Epithelial cell of proximal tubule (primary cell): ENCODE results near the gene ZC3H18. TPM values are rescaled to one million over a fixed set of nuclear protein-coding genes. Genes with fewer than 3 reads are reported as not detected.

Experiments
- DNase-seq: peaks from one replicate; pipeline ENCODE4 v3.0.0-alpha.2; 2011; ENCODE audit warnings: low read depth
- H3K4me3 ChIP-seq: 2 replicates; pipeline ENCODE4 v1.5.1; 2011; ENCODE audit warnings: low read depth, mild to moderate bottlenecking, low read length
- total RNA-seq: library from RNA; depleted of rRNA; stranded (reverse); fragments of >200 nt; gene quantifications from 2 replicates; pipeline ENCODE4 v1.2.3, GENCODE V29; 2015
- TF ChIP-seq, protein P1 (sequence below): conservative IDR thresholded peaks from 2 replicates; pipeline ENCODE4 v1.5.1; 2012; ENCODE audit warnings: low read depth, mild to moderate bottlenecking, low read length

ZC3H18 gene
- total RNA-seq, 1 donor from 2014 or later: 18.3 TPM

DNA sequence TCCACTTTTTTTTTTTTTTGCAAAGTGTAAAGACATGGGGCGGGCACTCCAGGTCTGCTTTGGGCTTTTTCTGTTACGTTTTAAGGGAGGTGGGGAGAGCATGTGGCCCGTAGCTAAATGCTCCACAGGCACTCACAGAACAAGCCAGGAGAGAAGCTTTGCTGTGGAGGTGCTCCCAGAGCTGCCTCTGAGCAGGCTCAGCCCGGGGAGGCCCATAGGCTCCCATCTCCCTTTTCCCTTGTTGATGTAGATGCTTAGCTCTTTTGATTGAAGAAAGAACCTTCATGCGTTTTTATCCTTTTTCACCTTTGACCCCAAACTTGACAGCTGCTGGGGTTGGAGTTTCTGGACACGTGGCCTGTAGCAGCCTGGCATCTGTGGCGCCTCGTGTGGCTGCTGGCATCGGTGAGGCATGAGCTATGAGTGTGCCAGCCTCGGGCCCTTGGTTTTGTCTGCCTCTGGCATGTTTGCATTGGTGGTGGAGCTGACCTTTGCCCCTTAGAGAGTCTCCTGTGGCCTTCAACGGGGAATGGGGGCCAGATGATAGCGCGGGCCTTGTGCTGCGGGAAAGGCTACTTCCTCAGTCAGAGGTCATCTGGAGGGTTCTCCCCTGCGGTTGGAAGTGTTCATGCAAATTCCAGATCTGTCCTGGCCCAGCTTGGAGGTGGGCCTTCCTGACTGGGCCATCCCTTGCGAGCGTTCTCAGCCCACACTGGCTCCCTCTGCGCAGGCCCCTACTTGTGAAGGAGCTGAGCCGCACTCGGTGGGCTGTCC is 48.2 kb downstream of the ZC3H18 start:
- no peak for DNase-seq
- TF ChIP-seq, protein P1, sequence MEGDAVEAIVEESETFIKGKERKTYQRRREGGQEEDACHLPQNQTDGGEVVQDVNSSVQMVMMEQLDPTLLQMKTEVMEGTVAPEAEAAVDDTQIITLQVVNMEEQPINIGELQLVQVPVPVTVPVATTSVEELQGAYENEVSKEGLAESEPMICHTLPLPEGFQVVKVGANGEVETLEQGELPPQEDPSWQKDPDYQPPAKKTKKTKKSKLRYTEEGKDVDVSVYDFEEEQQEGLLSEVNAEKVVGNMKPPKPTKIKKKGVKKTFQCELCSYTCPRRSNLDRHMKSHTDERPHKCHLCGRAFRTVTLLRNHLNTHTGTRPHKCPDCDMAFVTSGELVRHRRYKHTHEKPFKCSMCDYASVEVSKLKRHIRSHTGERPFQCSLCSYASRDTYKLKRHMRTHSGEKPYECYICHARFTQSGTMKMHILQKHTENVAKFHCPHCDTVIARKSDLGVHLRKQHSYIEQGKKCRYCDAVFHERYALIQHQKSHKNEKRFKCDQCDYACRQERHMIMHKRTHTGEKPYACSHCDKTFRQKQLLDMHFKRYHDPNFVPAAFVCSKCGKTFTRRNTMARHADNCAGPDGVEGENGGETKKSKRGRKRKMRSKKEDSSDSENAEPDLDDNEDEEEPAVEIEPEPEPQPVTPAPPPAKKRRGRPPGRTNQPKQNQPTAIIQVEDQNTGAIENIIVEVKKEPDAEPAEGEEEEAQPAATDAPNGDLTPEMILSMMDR: no peak

DNA sequence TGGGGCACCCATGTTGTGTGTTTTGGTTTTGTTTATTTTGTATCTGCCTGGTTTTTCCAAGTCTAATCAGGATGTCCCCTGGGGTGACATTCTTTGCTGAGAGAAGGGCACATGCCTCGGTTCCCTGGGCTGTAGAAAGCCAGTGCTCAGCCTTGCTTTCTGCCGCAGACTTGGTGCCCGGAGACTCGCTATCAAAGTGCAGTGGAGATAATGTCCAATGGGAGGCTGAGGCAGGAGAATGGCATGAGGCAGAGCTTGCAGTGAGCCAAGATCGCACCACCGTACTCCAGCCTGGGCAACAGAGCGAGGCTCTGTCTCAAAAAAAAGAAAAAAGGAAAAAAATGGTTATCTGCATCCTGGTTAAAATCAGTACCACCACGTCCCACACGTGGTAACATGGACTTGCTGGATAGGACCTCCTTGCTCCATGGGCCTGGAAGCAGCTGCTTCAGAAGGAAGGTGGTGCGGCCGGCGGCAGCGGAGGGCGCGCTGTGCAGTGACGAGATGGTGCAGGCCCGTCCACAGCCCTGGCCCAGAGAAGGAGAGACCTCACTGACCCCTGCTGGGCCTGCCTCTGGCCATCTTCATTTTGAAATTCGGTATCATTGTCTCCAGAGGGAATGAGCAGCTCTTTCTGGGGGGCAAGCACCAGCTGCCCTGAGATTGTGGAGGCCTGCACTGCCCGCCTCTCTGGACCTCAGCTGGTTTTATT is 48.9 kb downstream of the ZC3H18 start:
- no peak for DNase-seq
- no peak overlapping the region for H3K4me3 ChIP-seq
- TF ChIP-seq, protein P1: no peak

More for the DNA sequence above, 48.2 kb downstream of the ZC3H18 start:
- no peak overlapping the region for H3K4me3 ChIP-seq

DNA sequence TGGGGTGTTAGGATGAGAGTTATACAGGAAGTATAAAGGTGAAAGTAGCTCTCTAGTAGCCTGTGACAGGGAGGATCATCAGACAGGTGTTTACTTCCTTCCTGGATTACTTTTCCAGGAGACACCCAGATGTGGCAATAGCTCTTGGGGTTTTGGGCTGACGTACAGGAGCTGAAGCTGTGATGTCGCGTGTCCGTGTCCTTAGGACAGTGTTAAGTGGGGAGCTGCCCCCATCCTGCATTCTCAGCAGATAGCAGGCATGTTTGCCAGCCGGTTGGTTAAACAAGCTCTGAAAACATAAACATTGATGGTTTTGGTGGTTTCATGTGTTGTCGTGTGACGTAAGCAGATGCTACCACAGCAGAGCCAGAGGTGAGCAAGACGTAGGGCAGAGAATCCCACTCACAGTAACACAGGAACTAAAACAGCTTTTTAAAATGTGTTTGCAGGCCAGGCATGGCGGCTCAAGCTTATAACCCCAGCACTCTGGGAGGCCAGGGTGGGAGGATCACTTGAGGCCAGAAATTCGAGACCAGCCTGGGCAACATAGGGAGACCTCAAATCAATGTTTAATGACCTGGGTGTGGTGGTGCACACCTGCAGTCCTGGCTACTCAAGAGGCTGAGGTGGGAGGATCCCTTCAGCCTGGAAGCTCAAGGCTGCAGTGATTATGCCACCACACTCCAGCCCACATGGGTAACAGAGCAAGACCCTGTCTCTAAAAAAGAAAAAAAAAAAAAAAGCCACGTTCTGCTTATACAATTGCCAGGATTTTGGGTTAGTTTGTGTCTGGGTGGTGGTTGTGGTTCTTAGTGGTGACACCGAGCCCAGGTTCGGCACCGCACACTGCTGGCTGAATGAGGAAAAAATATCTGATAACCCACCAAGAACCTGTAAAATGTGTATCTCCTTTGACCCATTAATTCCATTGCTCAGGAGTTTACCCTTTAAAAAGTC is 49.9 kb downstream of the ZC3H18 start:
- no peak for DNase-seq
- TF ChIP-seq, protein P1: no peak
- H3K4me3 ChIP-seq: no peak overlapping the region

DNA sequence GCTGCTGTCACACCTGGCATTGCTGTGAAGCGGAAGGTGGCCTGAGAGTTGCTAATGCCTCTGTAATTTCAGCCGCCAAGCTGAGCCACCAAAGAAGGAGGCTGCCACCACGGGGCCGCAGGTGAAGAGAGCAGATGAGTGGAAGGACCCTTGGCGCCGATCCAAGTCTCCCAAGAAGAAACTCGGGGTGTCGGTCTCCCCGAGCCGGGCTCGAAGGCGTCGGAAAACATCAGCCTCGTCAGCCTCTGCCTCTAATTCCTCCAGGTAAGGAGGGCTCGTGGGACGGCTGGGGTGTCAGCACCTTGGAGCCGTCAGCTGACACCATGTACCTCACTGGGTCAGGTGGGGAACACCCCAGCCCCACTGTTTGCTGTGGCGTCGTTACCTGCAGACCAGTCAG is 51.9 kb downstream of the ZC3H18 start:
- TF ChIP-seq, protein P1: no peak
- no peak for DNase-seq
- H3K4me3 ChIP-seq: no peak overlapping the region

DNA sequence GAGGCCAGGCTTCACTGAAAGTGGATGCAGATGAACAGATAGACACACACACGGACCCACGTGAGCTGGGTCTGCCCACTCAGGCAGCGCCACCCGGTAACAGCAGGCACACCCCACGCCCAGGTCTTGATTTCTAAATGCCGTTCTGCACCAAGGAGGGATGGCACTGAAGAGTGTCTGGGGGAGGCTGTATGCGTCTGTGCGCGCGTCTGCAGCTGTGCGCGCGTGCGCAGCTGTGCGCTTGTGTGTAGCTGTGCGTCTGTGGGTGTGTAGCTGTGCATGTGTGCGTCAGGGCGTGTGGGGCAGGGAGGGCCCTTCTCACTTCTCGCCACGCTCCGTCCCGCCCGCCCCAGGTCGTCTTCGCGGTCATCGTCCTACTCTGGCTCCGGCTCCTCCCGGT is 52.7 kb downstream of the ZC3H18 start:
- no peak overlapping the region for H3K4me3 ChIP-seq
- TF ChIP-seq, protein P1: no peak
- DNase-seq: no peak

DNA sequence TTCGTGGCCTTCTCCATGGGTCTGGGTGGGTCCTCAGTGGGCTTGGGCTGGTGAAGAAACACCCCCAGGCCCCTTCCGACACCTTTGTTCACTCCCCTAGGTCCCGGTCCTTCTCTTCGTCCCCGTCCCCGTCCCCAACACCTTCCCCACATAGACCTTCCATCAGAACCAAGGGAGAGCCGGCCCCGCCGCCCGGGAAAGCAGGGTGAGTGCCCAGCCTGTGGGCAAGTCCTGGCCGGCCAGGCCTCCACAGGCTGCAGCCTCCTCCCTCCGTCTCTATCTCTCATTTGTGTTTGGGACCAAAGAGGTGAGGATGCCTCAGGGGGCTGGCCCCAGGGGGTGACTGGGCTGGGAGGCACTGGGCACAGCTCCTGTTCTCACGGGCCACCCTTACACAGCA is 53.7 kb downstream of the ZC3H18 start:
- TF ChIP-seq, protein P1: no peak
- no peak for DNase-seq
- no peak overlapping the region for H3K4me3 ChIP-seq
